HT1080 (cell line): ENCODE measurements around the gene SYT9. TPM values are rescaled to one million over a fixed set of nuclear protein-coding genes. Genes with fewer than 3 reads are reported as not detected.
A peak's percentile ranks its signal among the peaks of the same experiment; 100 is the strongest.

Experiments used
- DNase-seq: peaks from one replicate; pipeline ENCODE4 v3.0.0-alpha.2; 2015; ENCODE audit warnings: low read depth
- total RNA-seq: library from RNA; depleted of rRNA; stranded (reverse); fragments of >200 nt; shearing (Covaris generic); gene quantifications from 2 replicates; pipeline ENCODE4 v1.2.3, GENCODE V29; 2014

SYT9 gene
- total RNA-seq, 1 experiment from 2014 or later = 0.11 TPM

- DNase-seq = peak; percentile 69
Measured at GRCh38 chr11:7457211-7457610, 205.5 kb downstream of the SYT9 start.

GRCh38 chr11:7462706-7463105 lies 211.0 kb downstream of the SYT9 start:
- no peak for DNase-seq

GRCh38 chr11:7467652-7468051 lies 215.9 kb downstream of the SYT9 start:
- peak; percentile 83 for DNase-seq

- DNase-seq = no peak
Measured at GRCh38 chr11:7469351-7469865, 217.7 kb downstream of the SYT9 start.

- no peak for DNase-seq
Measured at GRCh38 chr11:7471071-7471470, 219.4 kb downstream of the SYT9 start.

GRCh38 chr11:7473717-7474116 lies 222.0 kb downstream of the SYT9 start:
- no peak for DNase-seq

GRCh38 chr11:7480113-7480512 lies 228.4 kb downstream of the SYT9 start:
- no peak for DNase-seq

GRCh38 chr11:7484131-7484530 lies 232.4 kb downstream of the SYT9 start:
- DNase-seq = no peak

GRCh38 chr11:7484645-7485044 lies 232.9 kb downstream of the SYT9 start:
- DNase-seq = no peak

- DNase-seq = no peak
Measured at GRCh38 chr11:7485186-7486097, 233.7 kb downstream of the SYT9 start, which contains the start of gene OLFML1. TSS of gene OLFML1 (plus strand) at chr11:7485506. CDS start at chr11:7485876, 370 bp downstream.

- no peak for DNase-seq
Measured at GRCh38 chr11:7486098-7486780, 234.5 kb downstream of the SYT9 start.

GRCh38 chr11:7486781-7487140 lies 235.1 kb downstream of the SYT9 start:
- no peak for DNase-seq

GRCh38 chr11:7487360-7487759 lies 235.7 kb downstream of the SYT9 start:
- no peak for DNase-seq

GRCh38 chr11:7488681-7489080 lies 237.0 kb downstream of the SYT9 start:
- DNase-seq = no peak

- no peak for DNase-seq
Measured at GRCh38 chr11:7489376-7489775, 237.7 kb downstream of the SYT9 start.

- DNase-seq = peak; percentile 44
Measured at GRCh38 chr11:7490054-7490453, 238.3 kb downstream of the SYT9 start.

GRCh38 chr11:7490535-7490934 lies 238.8 kb downstream of the SYT9 start:
- DNase-seq = no peak

- DNase-seq = no peak
Measured at GRCh38 chr11:7492253-7492652, 240.5 kb downstream of the SYT9 start.

GRCh38 chr11:7493670-7494069 lies 242.0 kb downstream of the SYT9 start:
- DNase-seq = no peak

- DNase-seq = no peak
Measured at GRCh38 chr11:7494086-7494745, 242.5 kb downstream of the SYT9 start.

GRCh38 chr11:7495882-7496551 lies 244.3 kb downstream of the SYT9 start:
- DNase-seq = no peak
